ENCODE results near the gene DLG5.

- TF ChIP-seq CTCF (IDR thresholded peaks at IDR 0.05; ENCODE audit: low read depth, low read length) (no peak), EZH2phosphoT487 (IDR thresholded peaks at IDR 0.05; ENCODE audit: low read depth) (no peak)
Observed at GRCh38 chr10:77820349-77820748, 106.2 kb downstream of the DLG5 start.

Measured in OCI-LY3 (cell line).